Stimulated activated CD8-positive, alpha-beta memory T cell treated with anti-CD3 and anti-CD28 coated beads, Interleukin-7, amount 100 ng/mL, for 48 hours (primary cell): ENCODE results near the gene MRTFB.

Experiments used
- DNase-seq, 2 donors: peaks; one replicate each; pipeline ENCODE4 v3.0.0-alpha.2; 2020; ENCODE audit warnings: low read depth in 1 of 2; ENCODE audit errors: extremely low read depth in 1 of 2

Gene MRTFB

GRCh38 chr16:14131774-14132695 is 60.9 kb downstream of the MRTFB start:
- no peak for DNase-seq

GRCh38 chr16:14132696-14133048 is 61.6 kb downstream of the MRTFB start:
- no peak for DNase-seq

GRCh38 chr16:14133907-14134306 is 62.8 kb downstream of the MRTFB start:
- DNase-seq = no peak

- no peak for DNase-seq
Measured at GRCh38 chr16:14135704-14136103, 64.6 kb downstream of the MRTFB start.

GRCh38 chr16:14139872-14140271 is 68.8 kb downstream of the MRTFB start:
- no peak for DNase-seq

GRCh38 chr16:14140923-14141322 is 69.8 kb downstream of the MRTFB start:
- DNase-seq = no peak

GRCh38 chr16:14146445-14146844 is 75.3 kb downstream of the MRTFB start:
- DNase-seq = no peak

- no peak for DNase-seq
Measured at GRCh38 chr16:14148016-14148415, 76.9 kb downstream of the MRTFB start.

GRCh38 chr16:14148569-14148968 is 77.5 kb downstream of the MRTFB start:
- no peak for DNase-seq

- no peak for DNase-seq
Measured at GRCh38 chr16:14150796-14151195, 79.7 kb downstream of the MRTFB start.

GRCh38 chr16:14151256-14152030 is 80.3 kb downstream of the MRTFB start:
- no peak for DNase-seq

GRCh38 chr16:14155572-14156190 is 84.6 kb downstream of the MRTFB start:
- DNase-seq = no peak

GRCh38 chr16:14164916-14165662 is 94.0 kb downstream of the MRTFB start:
- DNase-seq = no peak

GRCh38 chr16:14168146-14168545 is 97.0 kb downstream of the MRTFB start:
- no peak for DNase-seq

- DNase-seq = no peak
Measured at GRCh38 chr16:14172200-14172809, 101.2 kb downstream of the MRTFB start.

GRCh38 chr16:14175086-14175485 is 104.0 kb downstream of the MRTFB start:
- no peak for DNase-seq

GRCh38 chr16:14177704-14178103 is 106.6 kb downstream of the MRTFB start:
- DNase-seq = no peak

GRCh38 chr16:14179116-14179515 is 108.0 kb downstream of the MRTFB start:
- no peak for DNase-seq

- DNase-seq = no peak
Measured at GRCh38 chr16:14180481-14180944, 109.4 kb downstream of the MRTFB start.

- no peak for DNase-seq
Measured at GRCh38 chr16:14181371-14182050, 110.4 kb downstream of the MRTFB start.
